Hindlimb muscle (tissue), 1 donor: ENCODE results near the gene NOD1. TPM values are rescaled to one million over a fixed set of nuclear protein-coding genes. Genes with fewer than 3 reads are reported as not detected.
"Not testable (repeated sequence)": the region's sequence is repeated elsewhere in the genome, so short reads cannot be mapped to it uniquely, and the experiment has no call there.

Experiments
- DNase-seq: peaks from one replicate; pipeline ENCODE4 v3.0.0-alpha.2; 2013
- polyA plus RNA-seq: library from polyadenylated mRNA; unstranded; fragments of 120-200 nt; gene quantifications from one replicate; pipeline ENCODE4 v1.2.1, GENCODE V29; 2013; ENCODE audit not compliant: insufficient read length

The NOD1 gene
- polyA plus RNA-seq, 1 donor = 20.9 TPM

DNA sequence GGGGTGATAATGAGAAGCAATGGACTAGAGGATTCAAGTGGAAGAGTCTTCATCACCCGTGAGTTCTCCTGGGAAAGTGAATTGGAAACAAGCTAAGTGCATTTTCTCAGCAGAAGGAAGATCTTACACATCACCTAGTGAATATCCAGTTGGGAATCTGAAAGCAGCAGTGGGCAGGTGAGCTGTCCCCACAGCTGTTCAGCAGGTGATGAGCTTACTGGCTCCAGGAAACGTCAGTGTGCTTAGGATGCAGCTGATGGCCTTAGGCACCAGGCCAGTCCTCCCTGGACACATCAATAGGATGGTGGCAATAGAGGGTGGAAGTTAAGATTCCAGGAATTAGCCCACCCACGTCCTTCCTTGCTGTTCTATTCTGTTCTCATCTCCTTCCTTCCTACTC lies 66.7 kb downstream of the NOD1 start:
- no peak for DNase-seq

DNA sequence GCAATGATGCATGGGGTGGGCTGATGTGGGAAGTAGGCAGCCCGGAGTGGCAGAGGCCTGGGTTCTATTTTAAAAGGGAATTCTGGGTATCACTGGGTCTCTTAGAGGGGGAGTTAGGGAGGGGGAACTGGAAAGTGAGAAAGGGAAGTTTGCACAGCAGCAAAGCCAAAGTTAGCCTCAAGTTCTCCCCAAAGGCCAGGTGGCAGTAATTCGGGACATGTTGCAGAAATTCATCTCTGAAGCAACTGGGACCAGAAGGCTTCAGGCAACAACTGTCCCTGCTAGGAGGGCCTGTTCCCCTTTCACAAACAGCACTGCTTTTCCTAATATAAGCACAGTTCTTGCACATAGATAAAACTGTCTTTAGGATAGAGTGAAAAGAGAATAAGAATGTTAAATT lies 67.4 kb downstream of the NOD1 start:
- DNase-seq = no peak

DNA sequence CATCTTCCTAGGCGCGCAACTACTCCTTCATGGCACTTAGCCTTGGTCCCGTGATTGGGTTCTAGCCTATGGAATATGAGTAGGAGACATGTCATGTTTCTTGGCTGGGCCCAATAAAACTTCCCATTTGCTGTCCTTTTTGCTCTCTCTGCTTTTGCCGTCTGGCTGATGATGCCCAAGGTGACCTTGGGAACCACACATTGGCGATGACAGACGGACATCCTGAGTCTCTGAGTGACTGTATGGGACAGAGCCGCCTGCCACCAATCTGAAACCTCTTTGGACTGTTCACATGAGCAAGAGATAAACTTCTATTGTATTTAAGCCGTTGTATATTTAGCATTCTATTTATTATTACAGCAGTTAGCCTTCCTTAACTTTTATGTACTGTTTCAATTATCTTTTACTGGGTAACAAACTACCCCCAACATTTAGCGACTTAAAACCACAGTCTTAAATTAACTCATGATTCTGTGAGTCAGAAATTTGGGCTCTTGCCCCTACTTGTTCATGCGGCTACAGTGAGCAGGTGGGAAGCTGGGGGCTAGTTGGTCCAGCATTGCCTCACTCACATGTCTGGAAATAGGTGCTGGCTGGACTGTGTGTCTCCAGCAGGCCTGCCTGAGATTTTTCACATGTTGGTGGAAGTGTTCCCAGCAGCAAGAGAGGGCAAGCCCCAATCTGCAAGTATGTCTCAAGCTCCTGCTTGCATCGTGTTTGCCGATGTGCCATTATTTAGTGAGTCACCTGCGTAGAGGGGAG lies 71.7 kb downstream of the NOD1 start:
- no peak for DNase-seq

DNA sequence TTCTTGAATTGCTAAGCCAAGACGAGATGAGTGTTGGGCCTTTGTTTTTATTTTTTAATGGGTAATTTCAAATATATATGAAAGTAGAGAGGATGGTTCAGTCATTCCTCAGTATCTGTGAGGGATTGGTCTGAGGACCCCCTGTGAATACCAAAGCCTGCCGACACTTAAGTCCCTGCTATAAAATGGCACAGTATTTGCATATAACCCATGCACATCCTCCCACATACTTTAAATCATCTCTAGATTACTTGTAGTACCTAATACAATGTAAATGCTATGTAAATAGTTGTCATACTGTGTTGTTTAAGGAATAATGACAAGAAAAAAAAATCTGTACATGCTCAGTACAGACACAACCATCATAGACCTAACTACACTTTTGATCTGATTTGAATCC lies 73.4 kb downstream of the NOD1 start:
- DNase-seq = no peak

DNA sequence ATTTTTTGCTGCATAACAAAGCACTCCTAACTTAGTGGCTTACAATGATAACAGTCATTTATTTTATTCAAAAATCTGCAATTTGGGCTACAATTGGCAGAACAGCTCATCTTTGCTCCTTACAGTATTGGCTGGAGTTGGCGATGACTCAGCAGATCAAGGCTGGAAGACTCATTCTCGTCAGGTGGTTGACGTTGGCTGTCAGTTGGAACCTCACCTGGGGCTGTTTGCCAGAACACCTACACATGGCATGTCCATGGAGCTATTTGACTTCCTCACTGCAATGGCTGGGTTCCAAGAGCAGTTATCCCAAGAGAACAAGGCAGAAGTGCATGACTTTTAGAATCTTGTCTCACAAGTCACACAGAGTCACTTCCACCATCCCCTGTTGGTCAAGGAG lies 75.1 kb downstream of the NOD1 start:
- no peak for DNase-seq

DNA sequence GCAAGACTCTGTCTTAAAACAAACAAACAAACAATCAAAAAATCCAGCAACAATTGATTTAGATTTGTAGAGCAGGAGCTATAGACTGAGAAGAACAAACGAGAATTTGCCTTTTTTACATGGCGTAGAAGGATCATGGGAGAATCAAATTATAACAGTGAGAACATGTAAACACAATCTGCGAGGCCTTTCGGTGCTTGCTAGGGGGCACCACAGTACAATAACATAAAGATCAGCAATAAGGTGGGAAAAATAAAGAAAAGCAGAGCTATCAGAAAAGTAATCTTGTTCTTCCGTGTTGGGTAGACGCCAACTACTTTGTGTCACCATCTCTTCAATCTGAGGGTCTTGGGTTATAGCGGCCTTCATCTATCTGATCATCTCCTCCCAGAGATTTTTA lies 82.2 kb downstream of the NOD1 start:
- peak; percentile 33 for DNase-seq

DNA sequence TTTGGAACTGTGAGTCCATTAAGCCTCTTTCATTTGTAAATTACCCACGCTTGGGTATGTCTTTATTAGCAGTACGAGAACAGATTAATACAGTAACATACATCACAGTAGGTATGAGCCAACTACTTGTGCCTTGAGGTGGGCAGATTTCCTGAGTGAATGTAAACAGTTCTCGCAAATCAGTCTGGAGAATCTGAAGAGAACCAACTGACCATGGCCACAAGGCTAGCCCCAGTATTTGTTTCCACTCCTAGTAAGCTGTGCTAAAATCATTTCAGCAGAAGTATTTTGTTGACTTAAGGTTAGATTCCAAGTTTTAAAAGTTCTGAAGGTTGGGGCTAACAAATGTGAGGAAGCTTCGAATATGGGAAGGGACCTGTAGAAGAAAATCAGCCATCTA lies 82.9 kb downstream of the NOD1 start:
- DNase-seq = no peak

DNA sequence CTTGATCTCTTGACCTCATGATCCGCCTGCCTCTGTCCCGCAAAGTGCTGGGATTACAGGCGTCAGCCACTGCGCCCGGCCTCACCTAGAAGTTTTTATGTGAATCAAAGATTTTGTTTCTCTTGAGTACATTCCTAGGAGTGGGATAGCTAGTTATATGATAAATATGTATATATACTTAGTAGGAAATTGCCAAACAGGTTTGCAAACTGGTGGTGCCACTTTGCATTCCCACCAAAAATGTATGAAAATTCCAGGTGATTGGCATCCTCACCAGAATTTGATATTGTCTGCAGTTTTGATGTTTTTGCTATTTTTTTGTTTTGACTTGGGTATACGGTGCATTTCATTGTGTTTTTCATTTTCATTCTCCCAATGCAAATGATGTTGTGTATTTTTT lies 86.8 kb downstream of the NOD1 start:
- DNase-seq = no peak

DNA sequence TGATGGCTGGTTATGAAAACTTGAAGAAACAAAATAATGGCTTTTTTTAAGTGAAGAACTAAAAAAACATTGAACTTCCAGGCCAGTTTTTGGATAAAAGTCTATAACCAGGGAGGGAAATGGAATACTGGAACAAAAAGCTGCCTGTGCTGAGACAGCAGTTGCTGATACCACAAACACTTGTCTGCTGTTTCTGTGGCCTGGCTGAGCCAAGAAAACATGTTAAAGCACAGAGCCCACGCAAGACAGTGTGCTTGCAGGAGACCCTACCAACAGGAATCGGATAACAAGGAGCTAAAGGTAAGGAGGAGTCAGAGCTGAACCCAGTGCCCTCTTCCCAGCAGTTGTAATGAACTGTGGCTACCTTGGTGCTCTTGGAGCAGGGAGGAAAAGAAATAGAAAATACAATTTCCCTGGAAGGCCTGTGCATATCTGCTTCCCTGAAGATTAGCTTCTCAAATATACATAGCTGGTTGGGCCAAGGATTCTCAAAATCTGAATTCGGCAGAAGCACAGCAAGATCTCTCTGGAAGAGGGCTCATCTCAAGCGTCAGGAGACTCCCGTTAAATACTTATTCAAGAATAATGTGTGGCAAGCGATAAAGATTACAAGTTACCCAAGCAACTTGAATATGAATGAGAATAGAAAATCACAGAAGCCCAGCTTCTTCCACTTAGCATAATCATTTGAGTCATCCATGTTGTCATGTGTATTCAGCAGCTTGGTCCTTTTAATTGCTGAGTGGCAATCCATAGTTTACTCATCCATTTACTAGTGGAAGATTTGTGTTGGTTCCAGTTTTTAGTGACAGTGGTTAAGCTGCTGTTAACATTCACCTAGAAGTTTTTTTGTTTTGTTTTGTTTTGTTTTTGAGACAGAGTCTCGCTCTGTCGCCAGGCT lies 87.6 kb downstream of the NOD1 start:
- DNase-seq = no peak

DNA sequence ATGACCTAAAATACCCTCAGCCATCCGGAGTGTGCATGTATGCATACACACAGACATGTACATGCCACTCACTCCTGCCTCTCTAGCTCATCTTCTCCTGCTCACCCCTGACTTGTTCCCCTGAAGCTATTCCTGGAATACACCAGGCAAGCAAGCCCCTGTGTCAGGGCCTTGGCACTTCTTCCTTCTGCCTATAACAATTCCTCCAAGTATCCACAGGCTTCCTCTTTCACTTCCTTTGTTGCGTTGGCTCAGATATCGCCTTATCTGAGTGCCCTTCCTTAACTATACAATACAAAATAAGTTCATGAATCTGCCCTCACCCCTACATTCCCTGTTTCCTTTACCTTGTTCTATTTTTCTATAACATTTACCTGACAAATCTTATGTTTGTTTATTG lies 88.8 kb downstream of the NOD1 start:
- DNase-seq = no peak

DNA sequence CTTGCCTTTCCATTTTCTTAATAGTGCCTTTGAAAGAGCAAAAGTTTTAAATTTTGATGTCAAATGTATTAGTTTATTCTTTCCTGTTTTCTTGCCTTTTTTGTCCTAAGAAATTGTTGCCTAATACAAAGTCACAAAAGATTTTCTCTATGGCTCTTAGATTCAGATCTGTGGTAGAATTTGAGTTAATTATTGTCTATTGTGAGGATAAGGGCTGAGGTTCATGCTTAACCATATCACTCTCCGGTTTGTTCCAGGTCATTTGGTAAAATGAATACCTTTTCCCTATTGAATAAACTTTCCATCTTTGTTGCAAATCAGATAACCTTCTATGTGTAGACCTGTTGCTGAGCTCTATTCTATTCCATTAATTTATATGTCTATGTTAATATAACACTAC lies 96.0 kb downstream of the NOD1 start:
- DNase-seq = no peak

DNA sequence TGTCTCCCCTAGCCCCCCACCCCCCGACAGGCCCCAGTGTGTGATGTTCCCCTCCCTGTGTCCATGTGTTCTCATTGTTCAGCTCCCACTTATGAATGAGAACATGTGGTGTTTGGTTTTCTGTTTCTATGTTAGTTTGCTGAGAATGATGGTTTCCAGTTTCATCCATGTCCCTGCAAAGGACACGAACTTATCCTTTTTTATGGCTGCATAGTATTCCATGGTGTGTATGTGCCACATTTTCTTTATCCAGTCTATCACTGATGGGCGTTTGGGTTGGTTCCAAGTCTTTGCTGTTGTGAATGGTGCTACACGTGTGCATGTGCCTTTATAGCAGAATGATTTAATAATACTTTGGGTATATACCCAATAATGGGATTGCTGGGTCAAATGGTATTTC lies 97.8 kb downstream of the NOD1 start:
- not testable (repeated sequence) for DNase-seq

DNA sequence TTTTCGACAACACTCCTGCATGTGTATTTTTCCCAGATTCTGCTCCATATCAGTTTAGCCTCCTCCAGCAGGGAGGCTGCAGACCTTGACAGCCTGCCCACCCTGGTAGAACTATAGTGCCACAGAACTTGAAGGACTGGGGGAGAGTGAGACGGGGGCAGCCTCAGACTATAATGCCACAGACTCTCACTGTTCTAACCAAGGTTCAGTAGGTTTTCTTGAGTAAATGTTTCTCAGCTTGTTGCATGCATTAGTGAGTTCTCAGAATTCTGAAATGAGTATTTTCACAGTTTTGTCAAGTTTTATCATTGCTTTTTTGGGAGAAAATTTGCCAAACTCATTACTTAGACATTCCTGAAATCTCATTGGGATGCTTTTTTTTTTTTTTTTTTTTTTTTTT lies 98.3 kb downstream of the NOD1 start:
- no peak for DNase-seq

DNA sequence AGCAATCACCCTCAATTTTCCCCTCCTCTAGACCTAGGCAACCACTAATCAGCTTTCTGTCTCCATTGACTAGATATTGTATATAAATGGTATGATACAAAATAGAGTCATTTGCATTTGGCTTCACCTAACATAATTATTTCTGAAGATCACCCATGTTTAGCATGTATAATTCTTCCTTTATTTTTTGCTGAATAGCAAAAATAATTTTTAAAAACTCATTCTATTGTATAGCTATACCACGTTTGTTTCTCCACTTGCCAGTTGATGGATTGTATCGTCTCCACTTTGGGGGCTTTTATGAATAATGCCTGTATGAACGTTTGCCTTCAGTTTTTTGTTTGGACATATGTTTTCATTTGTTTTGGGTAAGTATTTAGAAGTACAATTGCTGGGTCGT lies 98.8 kb downstream of the NOD1 start:
- DNase-seq = no peak

DNA sequence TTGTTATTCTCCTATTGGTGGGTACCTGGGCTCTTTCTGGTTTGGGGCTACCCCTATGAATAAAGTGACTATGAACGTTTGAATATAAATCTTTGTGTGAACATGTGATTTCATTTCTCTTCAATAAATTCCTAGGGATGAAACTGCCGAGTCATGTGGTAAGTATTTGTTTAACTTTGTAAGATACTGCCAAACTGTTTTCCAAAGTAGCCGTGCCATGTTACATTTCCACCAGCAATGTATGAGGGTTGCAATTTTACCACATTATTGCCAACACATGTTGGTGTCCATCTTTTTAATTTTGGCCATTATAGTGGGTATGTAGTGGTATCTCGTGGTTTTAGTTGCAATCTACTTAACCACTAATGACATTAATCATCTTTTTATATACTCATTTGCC lies 99.5 kb downstream of the NOD1 start:
- no peak for DNase-seq

DNA sequence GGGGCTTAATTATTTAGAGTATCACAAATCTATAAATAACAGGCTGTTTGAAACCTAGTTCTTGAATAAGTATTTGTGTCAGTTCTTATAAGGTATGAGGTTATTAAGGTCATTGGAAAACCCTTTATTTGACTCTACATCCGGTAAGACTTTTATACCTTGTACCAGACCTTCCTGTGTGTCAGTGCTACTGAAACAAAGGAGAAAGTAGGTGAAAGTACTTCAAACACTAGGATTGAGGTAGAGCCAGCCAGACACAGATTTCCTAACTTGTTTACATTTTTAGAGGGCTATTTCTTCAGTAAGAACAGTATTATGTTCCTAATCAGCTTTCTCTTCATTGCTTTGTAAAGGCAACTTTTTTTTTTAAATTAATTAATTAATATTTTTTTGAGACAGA lies 100.3 kb downstream of the NOD1 start:
- no peak for DNase-seq

Other genes starting within 250 kb of the NOD1 start
- 12.5 TPM for gene ZNRF2, start 194.2 kb downstream of the NOD1 start, polyA plus RNA-seq
- 33.4 TPM for gene GGCT, start 26.0 kb upstream of the NOD1 start, polyA plus RNA-seq
- 56.7 TPM for gene GARS1, start 116.1 kb upstream of the NOD1 start, polyA plus RNA-seq
- gene CRHR2, start 203.7 kb upstream of the NOD1 start, polyA plus RNA-seq = 1.9 TPM